GM19035 (cell line): ENCODE measurements around the gene HOXC11.

Experiments
- ATAC-seq: cut with Tn5 transposase; IDR thresholded peaks from one replicate; pipeline ENCODE4 v1.9.1; 2021; ENCODE audit not compliant: unreplicated experiment

The HOXC11 gene

DNA sequence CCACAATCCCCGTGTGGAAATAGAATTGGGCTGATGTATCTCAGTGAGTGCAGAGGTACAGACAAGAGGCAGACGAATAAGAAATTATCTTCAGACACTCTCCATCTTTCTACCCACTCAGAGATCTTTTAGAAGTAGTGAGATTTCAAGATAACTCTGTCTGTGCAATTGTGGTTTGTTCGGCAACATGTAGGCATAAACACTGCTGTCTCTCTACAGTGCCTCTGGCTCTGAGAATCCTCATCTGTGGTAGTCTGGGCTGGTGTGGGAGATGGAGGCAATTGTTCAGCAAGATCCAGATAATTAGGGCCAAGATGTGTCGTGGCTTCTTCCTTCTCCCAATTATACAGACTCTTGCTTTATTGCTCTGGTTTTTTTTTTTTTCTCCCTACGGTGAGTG is 31.2 kb upstream of the HOXC11 start:
- no peak for ATAC-seq

DNA sequence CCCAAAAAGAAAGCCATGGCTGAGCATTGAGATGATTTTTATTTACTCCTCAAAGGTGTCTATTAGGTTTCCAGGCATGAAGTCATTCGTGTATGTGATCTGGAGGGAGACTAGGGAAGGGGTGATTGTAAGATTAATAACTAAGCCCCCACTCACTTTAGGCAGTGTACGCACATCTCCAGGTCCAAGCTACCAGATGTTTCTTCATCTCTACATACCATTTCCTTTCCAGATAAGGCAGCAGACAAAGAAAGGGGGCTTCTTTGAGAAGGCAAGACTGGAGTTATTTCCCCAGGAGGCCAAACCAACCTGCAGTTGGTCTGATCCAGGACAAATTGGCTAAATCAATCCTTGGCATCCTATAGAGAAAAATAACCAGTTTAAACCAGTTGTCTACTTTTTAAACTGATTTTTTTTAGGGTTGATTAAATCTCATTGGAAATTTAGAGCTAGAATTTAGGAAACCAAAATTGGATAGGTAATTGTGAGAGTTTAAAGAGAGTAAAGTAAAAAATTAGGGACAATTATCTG is 30.4 kb upstream of the HOXC11 start:
- no peak for ATAC-seq

DNA sequence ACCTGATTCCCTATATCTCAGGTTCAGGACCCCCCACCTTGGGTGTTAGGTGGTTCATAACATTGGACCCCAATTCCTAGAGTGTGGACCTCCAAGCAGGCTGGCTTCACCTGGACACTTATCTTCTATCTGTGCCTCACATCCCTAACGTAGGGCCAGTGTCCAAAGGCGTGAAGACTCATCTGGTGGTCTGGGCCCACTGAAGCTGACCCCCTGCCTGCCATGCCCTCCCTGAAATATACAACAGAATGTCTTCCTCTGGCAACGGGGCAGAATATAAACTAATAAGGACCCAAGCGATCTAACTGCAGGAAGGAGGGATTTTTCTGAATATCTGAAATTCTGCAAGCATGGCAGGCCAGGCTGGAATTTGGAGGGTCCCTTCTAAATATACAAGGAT is 28.7 kb upstream of the HOXC11 start:
- ATAC-seq: no peak

DNA sequence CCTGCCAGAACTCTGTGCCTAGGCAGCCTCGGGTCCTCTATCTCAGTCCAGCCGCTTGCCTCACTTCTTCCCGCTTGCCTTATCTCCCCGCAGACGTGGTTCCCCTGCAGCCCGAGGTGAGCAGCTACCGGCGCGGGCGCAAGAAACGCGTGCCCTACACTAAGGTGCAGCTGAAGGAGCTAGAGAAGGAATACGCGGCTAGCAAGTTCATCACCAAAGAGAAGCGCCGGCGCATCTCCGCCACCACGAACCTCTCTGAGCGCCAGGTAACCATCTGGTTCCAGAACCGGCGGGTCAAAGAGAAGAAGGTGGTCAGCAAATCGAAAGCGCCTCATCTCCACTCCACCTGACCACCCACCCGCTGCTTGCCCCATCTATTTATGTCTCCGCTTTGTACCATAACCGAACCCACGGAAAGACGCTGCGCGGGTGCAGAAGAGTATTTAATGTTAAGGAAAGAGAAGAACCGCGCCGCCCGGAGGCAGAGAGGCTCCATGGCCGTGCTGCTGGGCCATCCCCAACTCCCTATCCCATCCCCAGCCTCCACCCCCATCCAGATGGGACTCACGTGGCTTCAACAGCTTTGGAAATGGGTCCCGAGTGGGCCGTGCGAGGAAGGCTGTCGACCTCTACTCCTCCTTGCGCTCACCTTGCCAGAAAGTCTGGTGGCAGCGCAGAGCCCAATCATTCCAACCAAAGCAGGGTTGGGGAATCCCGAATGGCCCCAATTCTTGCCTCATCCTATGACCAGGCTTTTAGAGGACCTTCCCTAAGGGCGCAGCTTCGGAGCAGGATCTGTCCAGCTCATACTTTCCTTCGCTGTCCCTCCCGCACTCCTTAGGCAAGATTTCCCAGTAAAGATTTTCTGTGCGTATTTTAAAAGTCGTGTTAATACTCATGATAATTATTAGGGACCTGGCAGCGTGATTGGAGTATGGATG is 27.7 kb upstream of the HOXC11 start:
- no peak for ATAC-seq

DNA sequence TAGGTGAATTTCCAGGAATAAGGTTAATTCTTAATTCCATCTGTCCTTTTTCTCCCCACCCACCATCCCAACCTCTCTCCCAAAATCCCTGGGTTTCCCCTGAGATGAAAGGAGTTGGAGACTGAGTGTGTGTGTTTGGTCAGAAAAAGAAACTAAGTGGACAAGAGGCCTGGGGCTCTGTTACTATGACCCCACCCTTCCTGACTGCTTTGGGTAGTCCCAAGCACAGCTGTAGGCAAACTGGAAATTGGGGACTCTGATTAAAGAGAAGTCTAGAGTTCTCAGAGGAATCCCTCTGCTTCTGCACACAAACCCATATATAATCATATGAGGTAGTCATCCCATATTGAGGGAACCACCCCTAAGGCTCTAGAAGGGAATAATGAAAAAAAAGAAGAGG is 25.2 kb upstream of the HOXC11 start:
- ATAC-seq: no peak

DNA sequence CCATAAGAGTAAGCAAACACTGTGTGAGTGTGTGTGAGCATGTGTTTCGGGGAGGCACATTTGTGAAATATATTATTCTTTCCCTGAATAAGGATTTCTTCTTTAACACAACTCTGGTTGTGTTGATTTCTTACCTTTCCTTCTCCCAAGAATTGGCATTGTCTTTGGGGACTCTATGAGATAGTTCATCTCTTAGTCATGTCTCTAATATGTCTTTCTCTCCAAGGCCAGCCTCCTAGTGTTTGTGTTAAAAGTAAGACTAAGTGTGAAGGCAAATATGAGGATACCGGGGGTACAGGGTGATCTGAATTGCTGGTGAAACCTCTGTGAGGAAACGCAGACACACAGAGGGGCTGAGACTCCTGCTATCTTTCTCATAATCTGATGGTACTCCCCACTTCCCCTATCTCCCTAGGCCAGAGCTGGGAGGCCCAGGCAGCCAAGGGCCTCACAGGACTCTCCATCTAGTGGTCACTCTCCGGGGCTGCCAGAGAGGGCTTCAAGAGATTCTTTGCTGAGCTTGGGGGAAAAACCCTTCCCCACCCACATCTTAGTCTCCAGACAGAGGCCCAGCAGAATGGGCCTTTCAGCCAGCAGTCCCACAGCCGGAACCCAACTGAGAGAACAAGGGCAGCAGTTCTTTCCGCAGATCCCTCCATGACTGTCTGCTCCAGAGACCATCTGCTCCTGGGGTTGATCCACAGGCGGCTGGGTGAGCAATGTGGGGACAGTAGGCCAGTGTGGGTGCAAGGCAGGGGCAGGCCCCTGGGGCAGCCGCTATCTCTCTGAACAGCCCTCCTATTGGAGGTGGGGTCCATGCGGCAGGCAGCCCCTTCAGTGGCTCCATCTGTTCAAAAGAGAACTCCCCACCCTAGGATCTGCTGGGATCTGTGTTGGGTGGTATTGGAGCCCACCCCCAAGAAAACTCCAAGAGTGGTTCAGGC is 24.0 kb upstream of the HOXC11 start:
- ATAC-seq: no peak

DNA sequence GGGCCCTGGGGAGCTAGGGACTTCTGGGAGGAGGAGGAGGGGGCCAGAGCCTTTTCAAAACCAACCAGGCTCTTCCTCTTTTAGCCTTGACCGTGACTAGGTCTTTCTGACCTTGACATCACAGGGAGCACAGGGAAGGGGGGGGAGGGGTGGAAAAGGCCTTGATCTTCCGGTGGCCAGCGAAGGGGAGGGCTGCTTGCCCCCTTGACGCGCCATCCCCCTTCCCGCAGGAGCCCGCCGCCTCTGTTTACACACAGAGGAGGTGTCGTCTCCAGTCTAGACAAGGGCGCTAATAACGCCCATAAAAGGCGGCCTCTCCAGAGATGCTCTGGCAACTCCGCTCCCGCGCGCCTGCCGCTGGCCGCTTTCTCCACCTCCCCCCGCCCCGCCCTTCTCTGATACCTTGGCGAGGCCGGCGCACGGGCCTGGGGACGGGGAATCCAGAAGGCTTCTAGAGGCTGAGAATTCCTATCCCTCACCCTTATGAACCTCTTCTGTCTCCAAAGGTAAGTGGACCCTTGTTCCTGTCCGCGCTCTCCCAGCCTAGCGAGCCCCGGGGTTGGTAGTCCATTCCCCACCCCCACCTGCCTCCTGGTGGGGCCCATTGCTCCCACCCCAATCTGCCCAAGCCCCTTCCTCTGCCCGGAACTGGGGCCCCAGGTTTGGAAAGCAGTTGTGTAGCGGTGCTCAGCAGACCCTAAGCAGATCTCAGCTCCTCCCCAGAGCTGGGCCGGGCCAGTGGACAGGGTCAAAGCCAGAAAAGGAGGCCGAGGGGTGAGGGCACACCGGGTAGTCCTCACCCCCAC is 23.1 kb upstream of the HOXC11 start:
- ATAC-seq: no peak

DNA sequence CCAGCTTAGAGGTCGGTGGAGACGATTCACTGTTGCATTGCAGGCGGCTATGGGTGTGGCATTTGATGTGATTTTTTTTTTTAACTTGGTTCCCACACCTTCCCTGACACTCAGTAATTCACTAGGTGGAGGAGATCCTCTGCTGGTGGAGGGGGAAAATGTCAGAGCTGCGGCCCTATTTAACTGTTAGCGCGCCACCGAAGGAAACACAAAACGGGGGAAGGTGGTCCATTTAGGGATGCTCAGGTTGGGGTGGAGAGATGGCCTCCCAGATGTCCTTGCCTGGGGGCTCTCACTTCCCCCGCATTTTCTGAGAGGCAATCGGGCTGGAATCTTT is 22.5 kb upstream of the HOXC11 start:
- ATAC-seq: no peak

DNA sequence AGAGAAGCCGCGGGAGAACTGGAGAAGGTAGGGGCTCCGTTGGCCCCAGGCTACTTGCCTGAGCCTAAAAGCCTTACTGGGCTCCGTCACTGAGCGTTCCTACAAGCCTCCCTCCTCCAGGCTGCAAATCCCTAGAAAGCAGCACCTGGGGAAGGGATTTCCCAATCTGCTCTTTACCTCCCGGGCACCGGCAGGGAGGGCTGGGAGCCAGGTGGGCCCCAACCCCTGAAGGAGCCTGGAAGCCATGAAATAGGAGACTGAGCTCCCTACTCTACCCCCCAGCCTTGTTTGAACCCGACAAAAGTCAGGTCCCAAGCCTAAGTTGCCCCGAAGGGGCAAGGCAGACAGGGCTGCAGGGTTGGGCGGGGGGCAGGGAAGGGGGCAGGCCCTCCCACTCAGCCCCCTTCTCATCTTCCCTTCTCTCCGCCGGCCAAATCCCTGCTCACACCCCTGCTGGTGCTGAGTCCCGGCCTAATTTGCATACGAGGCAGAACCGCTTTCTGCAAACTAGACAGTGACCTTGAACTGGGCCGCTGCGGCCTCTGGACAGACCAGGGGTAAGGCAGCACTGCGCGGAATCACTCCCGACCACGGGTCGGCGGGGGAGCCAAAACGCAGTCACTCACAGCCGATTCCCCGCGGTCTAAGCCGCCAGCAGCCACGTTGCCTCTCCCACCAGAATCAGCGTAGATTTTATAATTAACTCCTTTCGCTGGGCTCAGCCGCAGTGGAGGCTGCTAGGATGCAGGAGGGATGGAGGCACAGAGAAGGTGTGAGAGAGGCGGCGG is 21.9 kb upstream of the HOXC11 start:
- no peak for ATAC-seq

DNA sequence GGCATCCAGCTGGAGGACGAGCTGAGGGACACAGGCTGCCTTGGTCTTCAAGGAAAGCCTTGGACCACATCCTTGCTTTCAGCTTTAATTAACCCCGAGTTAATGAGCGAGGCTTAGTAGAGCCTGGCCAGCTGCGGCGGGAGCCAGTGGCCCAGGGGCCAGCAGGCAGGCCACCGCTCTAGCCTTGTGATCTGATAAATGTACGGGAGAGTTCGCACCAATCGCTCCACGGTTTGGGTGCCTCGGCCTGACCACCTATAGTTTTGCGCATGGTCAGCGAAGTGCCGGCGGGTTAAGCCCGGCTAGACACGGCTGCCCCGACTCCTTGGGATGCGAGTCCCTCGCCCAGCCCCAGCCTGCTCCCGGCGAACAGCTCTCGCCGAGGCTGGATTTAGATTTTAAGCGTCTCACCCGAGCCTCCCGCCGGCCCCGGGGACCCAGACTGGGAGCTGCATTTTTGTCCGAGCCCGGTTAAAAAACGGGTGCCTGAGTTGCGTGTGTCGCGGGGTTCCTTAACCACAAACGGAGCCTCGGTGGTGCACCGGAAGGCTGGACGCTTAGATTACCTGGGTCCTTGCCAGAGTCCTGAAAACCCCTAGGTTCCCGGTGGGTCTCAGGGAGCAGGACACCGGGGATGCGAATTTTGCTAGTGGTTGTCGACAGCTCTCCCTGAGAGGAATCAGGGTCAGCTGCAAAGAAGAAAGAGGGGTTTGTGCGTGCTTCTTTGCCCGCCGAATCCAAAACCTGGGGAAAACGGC is 21.2 kb upstream of the HOXC11 start:
- no peak for ATAC-seq

DNA sequence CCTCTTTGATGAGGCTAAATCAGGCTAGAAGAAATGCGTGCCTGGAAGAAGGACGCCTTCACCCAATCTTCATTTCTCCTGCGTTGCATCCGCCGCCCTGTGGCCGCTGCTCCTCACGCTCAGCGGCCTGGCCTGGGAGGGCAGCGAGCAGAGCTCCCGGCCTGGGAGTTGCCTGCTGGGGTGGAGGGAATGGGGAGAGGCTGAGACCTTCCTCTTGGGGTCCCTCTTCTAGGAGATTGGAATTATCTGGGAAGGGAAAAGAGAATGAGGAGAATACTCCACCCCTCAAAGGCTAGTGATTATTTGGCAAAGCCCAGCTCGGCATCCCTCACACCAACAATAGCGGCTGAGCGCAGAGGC is 20.6 kb upstream of the HOXC11 start:
- no peak for ATAC-seq

DNA sequence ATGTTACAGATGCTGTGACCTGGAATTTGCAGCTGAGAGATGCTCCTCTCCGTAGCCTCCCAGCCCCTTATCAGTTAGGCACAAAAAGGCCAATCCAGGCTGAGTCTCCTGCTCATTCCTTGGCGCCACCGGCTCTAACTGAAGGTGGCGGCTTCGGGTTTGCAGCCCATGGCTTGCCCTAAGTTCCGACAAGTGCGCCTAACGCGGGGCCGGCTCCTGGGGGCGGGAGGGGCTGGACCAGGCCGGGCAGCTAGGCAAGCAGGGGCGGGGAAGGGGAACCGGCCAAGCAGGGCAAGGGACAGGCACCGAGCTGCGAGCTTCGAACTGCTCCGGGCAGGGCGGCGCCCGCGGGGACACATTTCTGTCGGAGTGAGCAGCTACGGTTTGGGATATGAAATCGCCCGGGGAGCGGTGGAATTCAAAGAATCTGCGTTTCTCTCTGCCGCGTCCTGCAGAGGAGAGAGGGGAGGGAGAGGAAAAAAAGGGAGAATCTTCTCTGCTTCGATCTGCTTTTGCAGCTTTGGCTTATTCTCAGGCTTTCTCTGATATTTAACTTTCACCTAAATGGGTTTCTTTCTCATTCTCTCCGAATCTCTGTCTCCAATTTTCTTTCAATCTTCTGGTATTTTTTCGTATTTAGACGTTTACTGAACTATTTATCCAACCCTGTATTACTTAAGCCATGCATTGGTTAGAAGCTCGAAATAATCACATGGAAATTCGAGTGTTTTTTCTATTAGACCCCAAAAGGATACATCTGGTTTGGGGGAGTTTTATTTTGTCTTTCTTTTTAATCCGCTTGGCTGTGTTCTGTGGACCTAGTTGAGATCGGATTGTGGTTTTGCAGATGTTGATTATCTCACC is 19.8 kb upstream of the HOXC11 start:
- no peak for ATAC-seq

DNA sequence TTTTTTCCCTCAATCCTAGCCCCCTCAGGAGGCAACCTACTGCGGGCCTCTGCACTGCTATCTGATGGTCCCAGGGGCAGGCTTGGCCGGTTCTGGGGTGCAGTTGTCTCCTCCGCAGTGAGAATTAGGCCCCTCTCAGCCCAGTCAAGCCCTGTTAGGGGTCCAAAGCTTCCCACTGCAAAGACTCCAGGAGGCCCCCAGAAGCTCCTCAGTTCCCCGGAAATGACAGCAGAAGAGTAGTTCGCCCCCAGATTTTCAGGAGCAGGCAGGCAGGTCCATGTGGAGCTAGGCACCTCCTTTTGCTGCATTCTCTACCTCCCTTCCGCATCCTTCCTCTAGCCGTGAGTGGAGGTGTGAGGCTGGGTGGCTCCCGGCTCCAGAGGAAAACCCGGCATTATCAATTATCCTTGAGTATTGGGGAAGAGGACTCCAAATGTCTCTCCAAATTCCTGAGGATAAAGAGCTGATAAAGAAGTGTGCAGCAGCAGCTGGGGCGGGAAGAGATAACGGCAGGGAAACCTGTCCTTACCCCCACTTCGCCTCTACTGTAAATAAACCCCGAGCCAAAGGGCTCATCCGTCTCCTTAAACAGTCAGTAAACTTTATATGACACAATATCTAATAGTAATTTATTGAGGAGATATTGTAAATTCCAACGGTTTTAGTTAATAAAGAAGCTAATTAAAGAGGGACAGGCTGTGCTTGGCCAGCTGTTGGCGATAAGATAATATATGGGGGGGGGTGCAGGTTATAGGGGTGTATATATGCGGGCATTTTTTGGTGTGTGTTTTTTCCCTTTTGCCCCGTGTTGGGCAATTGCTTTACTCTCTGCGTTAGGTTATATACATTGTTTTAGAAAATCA is 18.9 kb upstream of the HOXC11 start:
- no peak for ATAC-seq

DNA sequence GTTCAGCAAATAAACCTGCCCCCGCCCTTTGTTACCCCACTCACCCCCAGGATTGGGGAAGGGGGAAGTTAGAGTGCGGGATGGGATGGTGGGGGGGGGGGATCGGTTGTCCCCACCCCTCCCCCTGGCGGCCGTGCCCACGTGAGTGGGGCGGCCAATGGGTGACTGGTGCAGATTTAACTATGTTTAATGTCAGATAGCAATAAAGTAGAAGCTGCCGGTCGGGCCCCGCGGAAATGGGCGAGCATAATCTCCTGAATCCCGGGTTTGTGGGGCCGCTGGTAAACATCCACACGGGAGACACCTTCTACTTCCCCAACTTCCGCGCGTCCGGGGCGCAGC is 18.3 kb upstream of the HOXC11 start, which contains the start of gene HOXC12:
HOXC12 (plus strand) TSS at position 210 of the 342 bp plus-strand sequence; CDS start at position 237, 27 bp downstream.
- no peak for ATAC-seq

DNA sequence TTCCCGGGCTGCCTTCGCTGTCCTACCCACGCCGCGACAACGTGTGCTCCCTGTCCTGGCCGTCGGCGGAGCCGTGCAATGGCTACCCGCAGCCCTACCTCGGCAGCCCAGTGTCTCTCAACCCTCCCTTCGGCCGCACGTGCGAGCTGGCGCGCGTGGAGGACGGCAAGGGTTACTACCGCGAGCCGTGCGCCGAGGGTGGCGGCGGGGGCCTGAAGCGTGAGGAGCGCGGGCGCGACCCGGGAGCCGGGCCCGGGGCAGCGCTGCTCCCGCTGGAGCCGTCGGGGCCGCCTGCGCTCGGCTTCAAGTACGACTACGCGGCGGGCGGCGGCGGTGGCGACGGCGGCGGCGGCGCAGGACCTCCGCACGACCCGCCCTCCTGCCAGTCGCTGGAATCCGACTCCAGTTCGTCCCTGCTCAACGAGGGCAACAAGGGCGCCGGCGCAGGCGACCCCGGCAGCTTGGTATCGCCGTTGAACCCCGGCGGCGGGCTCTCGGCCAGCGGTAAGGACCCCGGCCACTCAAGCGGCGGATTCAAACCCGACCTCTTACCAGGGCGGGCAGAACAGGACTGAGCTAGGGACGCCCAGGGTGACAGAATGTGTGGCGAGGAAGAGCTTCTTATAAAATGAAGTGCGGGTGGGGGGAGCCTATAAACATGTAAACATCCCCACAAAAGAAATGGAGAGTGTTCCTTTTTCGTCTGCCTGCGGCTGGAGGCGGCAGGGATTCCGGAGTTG is 17.7 kb upstream of the HOXC11 start:
- ATAC-seq: no peak

DNA sequence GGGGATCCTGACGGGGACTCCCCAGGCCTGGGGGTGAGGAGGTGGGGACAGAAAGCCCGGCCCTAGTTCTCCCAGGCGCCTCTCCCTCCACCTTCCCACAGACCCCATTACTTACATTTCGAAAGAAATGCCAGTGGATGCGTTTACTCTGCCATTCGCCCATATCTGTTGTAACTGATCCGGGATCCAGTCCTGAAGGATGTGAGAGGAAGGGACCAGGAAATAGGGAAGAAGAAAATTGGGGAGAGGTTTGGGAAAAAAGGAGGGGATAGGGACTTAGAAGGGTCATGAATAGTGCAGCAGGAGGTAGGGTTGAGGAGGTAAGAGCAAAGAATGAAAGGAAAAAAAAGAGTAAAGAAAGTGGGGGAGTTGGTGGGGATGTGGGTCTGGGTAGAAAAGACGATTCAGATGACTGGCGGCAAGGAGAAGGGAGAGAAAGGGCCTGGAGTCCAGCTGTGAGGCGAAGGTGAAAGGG is 17.1 kb upstream of the HOXC11 start:
- no peak for ATAC-seq
